ENCODE results near the gene RFX5.

The RFX5 gene

DNA sequence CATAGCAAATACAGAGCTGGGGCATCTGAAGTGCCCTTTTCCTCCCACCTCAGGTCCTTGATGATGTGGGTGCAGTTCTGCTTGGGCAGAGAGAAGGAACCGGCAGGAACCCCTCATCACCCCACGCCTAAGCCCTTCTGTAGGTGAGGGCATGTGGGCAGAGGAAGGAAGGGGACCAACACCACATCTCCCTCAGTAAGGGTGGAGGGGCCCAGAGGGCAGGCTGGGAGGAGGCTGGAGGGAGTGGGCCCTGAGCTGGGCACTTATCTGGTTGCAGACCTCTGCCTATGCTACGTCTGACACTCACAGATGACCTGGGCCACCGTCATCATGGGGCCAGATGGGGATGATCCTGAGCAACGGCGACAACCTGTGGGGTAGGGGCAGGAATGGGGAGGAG, 54.0 kb downstream of the RFX5 start:
- in situ Hi-C loops (cut with HindIII; ENCODE audit: low pct_ligation_motif_present, low pct_unique_long_range_greater_than_20kb, low sequenced_read_pairs): no loop called here
- no peak for DNase-seq

DNA sequence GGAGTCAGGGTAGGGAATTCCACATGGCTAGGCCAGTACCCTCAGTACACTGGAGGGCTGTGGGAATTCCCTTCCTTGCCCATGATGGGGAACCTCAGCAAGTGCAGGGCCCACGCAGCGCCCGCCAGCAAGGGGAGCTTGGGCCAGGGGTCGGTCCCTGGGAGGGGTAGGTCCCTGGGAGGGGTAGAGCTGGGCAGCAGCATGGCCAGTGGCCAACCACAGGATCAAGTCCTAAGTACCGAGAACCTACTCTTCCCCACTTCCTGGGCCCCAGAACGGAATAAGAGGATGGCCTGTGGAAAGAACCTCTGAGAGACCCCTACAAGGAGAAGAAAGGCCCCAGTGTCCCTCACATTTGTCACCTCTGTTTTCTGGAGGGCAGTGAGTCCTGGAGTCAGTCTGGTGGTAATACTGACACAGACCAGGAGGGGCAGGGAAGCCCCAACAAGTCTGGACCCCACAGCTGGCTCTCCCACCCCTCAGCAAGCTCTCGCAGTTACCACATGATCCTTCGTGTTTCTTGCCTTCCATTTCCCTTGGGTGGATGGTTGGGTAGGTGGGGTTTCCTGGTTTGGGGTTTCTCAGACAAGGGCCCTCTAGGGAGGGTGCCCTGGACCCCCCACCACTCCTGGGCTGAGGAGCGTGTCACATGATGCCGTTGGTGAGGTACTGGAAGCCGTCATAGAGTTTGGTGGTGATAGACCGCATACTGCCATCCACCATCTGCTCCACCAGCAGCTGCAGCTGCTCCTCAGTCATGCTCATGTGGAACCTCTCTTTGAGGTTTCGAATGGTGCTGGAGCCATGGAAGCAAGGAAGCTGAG, 54.6 kb downstream of the RFX5 start:
- DNase-seq: no peak
- in situ Hi-C loops (cut with HindIII; ENCODE audit: low pct_ligation_motif_present, low pct_unique_long_range_greater_than_20kb, low sequenced_read_pairs): no loop called here

DNA sequence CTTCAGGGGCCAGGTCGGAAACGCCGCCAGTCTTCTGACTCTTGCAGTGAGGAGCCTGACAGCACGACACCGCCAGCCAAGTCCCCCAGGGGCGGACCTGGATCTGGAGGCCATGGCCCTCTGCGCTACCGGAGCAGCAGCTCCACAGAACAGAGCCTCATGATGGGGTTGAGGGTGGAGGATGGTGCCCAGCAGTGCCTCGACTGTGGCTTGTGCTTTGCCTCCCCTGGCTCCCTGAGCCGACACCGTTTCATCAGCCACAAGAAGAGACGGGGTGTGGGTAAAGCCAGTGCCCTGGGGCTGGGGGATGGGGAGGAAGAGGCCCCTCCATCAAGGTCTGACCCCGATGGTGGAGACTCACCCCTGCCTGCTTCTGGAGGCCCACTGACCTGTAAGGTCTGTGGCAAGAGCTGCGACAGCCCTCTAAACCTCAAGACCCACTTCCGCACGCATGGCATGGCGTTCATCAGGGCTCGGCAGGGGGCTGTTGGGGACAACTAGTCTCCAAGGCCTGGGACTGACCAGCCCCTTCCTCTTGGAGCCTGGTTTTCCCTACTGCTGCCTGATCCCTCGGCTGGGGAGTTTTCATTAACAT, 56.2 kb downstream of the RFX5 start:
- DNase-seq: no peak
- in situ Hi-C loops (cut with HindIII; ENCODE audit: low pct_ligation_motif_present, low pct_unique_long_range_greater_than_20kb, low sequenced_read_pairs): no loop called here

Measured in ACHN (cell line).